Stimulated activated CD8-positive, alpha-beta memory T cell treated with anti-CD3 and anti-CD28 coated beads, Interleukin-15, amount 100 ng/mL, for 24 hours (primary cell): ENCODE measurements around the gene NBPF1.
"Not testable (repeated sequence)": the region's sequence is repeated elsewhere in the genome, so short reads cannot be mapped to it uniquely, and the experiment has no call there.

Experiments
- DNase-seq: peaks from one replicate; pipeline ENCODE4 v3.0.0-alpha.2; 2020; ENCODE audit warnings: low read depth

Gene NBPF1

DNA sequence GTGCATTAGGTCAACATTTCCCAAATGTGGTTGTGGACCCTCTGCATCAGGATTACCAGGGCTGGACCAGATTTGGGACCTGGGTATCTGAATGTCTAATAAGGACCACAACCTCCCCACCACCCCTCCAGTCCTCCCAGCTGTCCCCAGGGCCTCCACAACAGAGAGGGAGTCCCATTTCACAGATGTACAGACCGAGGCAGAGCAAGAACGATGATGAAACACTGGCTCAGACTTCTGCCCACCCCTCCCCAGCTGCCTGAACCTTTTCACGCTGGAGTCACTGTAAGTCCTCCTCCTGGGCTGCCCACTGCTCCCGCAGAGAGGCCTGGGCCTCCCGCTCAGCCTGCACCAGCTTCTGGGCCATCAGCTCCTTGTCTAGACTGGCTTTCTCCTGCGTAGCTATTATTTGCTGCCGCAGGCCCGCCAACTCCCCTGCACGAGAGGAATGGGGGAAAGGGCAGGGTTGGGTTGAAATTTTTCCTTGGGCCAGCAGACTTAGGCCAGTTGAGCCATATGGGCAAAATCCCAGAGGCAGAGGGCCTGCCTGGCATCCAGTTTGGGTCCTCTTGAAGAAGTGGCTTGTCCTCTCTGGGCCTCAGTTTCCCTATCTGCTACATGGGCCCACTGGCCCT is 8.4 kb upstream of the NBPF1 start:
- not testable (repeated sequence) for DNase-seq

DNA sequence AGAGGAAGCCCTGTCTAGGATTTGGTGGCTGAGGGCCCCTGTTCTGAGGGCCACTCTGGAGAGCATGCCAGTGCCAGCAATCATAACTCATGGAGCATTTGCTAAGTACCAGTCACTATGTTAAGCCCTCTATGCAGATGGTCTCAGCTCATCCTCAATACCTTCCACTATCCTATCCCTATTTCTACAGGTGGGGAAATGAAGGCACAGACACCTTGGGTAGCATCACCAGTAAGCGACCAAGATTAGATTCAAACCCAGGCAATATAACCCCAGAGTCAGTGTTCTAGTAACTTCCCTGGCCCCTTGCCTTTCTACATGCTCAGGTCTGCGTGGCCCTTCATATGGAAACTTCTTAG is 7.9 kb upstream of the NBPF1 start:
- DNase-seq, result no peak

DNA sequence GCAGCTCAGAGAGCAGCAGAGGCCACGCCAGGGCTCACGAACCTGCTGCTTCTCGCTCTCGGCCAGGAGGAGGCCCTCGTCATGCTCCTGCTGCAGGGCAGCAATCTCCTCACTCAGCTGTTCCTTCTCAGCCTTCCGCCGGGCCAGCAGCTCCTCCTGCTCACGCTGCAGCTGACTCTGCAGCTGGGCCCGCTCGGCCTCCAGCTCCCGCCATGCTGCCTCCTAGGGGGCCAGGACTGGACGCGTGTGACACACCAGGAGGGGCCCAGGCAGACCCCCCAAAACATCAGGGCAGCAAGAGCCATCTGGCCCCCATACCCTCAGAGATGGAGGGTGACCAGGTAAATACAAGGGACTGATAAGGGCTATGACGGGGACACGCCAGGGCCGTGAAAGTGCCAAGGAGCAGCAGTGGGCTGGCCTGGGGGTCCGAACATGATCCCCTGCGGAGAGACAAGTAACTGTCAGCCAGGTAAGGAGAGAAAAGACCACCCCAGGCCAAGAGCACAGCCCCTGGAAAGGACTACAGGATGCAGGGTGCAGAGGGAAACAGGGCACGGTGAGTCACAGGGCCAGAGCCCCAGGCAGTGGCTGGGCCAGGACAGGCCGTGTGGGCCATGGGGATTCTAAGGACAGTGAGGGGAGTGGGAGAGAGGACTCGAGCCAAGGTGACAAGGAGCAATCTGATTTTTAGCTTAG is 6.6 kb upstream of the NBPF1 start:
- not testable (repeated sequence) for DNase-seq

DNA sequence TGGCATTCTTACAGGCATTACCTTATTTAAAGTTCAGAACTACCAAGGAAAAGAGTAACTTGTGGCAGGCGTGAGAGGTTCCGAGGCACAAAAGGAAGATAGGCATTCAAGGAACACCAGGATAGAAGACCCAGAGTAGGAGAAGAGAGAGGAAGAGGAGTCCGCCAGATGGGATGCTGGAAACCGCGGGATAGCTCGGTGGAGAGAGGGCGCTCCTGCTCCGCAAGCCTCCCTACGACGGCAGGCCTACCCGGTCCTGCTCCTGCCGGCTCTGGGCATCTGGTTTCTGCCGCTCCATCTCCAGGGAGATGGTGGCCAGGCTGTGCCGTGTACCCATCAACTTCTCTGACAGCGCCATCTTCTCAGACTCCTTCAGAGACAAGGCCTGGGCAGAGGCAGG is 5.4 kb upstream of the NBPF1 start:
- no peak for DNase-seq

GRCh38 chr1:16617778-16618580 is 4.6 kb upstream of the NBPF1 start:
- no peak for DNase-seq

- no peak for DNase-seq
These were observed 3.8 kb upstream of the NBPF1 start for GRCh38 chr1:16617114-16617631.

- no peak for DNase-seq
These were observed 2.2 kb upstream of the NBPF1 start for GRCh38 chr1:16615253-16616252.

- no peak for DNase-seq
These were observed 1.2 kb upstream of the NBPF1 start for GRCh38 chr1:16614361-16615252.

DNA sequence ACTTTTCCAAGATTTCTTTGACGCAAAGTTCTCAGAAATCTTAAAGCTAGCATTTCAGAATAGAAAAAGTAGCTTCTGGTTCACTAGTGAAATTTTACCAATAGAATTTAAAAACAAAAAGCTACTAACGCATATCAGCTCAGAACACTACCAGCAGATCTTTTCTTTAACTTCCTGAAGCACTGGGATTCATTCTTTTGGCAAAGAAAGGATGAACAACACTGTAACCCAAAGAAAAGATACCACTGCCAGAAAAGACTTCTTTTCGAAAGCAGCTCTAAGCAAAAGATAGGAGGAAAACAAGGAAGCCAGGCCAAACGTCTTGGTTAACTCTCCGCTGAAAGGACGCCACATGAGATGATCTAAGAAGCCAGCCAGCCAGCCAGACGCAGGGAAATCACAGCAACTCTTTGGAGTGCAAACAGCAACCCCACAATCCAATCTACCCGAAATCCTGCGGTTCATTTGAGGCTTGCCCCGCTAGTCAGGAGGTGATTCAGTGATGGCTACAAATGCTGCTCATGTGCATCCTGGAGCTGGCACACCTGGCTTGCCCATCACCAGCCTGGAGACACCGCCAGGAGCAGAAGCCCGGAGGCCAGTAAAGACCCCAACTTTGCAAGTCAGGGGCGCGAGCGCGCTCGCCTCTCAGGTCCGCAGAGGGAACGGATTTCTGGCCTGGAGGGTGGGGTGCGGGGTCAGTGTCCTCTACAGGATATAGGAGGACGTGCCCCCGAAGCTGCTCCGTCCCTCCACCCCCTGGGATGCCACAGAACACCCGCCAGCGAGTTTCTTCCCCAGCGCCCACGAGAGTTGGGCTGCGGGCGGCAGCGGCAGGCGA is 812 bp downstream of the NBPF1 start:
- DNase-seq, result no peak

GRCh38 chr1:16611981-16612331 is 1.4 kb downstream of the NBPF1 start:
- not testable (repeated sequence) for DNase-seq

DNA sequence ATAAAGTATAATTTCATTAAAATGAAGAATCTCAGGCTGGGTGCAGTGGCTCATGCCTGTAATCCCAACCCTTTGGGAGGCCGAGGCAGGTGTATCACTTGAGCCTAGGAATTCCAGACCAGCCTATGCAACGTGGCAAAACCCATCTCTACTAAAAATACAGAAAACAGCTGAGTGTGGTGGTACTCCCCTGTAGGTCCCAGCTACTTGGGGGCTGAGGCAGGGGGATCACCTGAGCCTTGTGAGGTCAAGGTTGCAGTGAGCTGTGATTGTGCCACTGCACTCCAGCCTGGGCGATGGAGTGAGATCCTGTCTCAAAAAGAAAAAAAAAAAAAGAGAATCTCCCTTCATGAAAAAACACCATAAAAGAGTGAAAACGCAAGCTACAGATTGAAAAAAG is 2.2 kb downstream of the NBPF1 start:
- DNase-seq, result not testable (repeated sequence)

DNA sequence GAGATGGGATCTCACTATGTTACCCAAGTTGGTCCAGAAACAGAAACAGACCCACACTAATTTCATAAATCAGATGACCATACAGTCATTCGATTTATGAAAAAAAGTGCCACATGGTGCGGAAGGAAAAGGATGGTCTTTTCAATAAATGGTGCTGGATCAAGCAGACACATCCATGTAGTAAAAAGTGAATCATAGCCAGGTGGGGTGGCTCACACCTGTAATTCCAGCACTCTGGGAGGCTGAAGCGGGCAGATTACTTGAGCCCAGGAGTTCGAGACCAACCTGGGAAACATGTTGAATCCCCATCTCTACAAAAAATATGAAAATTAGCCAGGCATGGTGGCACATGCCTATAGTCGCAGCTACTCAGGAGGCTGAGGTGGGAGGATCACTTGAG is 2.8 kb downstream of the NBPF1 start:
- DNase-seq, result not testable (repeated sequence)

DNA sequence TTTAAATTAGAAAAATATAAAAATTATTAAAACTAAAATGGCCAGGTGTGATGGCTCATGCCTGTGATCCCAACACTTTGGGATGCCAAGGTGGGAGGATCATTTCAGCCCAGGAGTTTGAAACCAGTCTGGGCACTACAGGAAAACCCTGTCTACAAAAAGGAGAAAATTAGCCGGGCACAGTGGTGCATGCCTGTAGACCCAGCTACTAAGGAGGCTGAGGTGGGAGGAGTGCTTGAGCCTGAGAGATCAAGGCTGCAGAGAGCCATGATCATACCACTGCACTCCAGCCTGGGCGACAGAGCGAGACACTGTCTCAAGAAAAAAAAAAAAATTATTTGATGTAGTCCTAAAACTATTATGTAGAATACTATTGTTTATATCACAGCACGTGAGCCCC is 3.6 kb downstream of the NBPF1 start:
- DNase-seq, result not testable (repeated sequence)

DNA sequence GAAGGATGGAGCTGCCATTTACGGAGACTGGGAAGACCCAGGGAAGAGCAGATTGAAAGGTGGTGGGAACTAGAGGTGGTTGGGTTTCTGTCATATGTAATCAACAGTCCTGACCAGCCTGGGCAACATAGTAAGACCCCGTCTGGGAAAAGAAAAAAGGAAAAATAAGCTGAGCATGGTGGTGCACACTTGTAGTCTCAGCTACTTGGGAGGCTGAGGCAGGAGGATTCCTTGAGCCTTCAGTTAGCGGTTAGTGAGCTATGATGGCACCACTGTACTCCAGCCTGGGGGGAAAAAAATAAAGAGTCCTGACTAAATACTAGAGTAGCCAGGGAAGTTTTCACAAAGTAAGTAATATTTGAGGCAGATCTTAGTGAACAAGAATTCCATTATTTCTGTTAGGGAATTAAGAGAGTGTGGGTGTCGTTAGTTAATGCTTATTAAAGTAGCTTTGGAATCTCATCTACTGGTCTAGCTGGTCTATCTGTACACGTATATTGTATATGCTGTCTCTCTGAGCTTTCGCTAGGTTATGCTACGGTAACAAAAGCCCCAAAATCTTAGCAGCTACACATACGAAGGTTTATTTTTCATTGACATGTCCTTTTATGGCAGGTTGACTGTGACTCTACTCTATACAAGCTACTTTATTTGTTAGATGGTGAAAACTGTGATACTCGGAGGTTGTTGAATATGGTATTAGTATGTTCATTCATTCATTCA is 4.4 kb downstream of the NBPF1 start:
- DNase-seq, result no peak

GRCh38 chr1:16607853-16608815 is 5.2 kb downstream of the NBPF1 start:
- not testable (repeated sequence) for DNase-seq

DNA sequence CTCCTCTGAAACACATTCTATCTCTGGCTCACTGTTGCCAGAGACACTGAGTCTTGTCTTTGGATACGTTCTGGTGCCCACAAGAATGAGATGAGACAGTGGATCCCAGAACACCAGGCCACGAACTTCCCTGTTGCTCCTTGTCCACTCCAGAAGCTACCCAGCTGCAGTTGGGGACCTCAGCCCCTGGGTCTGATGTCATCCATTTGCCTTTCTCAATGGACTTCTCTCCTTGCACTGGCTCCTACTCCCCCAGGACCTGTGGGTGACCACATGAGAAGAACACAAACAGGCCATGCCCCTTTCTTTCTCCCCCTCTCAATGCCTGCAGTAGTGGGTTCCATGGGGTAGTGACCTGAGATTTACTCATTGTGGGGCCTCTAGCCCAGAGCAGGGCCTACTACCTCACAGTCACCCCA is 5.9 kb downstream of the NBPF1 start:
- no peak for DNase-seq

GRCh38 chr1:16606666-16607432 is 6.5 kb downstream of the NBPF1 start:
- DNase-seq, result not testable (repeated sequence)
